HG03064 (cell line): ENCODE measurements around the gene BAIAP2.

Experiments
- ATAC-seq: cut with Tn5 transposase; IDR thresholded peaks from one replicate; pipeline ENCODE4 v1.9.1; 2021; ENCODE audit warnings: low read depth; ENCODE audit not compliant: unreplicated experiment

BAIAP2 gene

DNA sequence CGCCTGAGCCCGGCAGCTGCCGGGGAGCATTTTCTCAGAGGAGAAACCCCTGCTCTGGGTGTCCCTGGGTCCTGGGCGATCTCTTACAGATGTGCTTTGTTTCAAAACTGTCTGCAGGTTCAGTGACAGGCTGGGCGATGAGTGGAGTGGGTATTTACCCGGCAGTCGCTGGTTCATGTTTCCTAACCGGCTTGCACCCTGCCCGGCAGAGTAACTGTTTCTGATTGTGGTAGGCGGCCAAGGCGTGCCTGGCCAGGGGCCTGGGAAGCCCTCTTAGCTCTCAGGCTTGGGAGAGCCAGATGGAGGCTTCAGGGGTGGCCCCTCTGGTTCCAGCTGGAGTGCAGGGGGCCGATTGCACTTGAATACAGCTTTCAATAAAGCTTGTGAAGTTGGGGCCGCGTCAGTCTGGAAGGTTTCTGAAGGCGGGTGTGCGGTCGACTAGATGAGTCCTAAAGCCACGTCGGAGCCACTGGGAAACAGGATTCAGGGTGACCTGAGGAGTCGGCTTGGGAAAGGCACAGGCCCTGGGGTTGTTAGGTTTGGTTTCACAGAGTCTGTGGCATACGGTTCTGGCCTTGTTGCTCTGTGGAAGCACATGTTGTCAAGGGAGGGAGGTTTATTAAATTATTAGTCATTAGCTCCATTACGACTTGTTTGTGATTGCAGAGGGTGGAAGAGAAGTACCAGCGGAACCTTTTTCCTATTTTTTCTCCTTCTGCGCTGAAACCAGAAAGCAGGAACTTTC is 1.4 kb downstream of the BAIAP2 start:
- no peak for ATAC-seq

DNA sequence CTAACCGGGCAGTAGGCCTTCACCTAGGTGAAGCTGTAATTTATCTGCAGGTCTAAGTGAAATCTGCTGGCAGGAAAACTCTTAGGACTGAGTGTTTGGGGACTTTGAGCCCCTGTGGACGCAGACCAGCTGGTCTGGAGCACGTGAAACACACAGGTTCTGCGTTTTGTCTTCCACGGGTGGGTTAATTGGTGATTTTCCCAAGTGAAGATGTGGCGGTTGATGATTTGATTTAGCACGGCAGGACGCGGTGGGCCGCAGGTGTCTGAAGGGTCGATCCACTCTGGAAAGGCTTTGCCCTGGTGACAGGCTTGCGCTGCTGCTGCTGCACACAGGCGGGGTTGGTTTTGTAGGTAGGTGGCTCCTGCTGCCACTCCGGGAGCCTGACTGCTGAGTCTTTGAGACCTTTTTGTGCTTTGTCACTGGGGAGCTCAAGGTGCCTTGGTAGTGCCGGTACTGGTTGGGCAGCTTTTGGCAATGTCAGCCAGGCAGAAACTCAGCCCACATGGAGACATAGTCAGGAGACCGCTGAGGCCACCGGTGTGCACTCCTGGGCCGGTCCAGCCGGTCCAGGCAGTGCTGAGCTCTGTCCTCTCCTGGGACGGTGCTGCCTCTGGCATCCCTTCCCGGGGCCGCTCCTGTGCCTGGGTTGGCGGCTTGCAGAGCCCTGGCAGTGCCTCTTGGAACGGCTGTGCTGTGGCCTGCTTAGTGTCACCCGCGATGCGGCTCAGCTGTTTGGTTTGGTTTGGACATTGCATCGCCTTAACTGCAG is 2.3 kb downstream of the BAIAP2 start:
- ATAC-seq = no peak

- no peak for ATAC-seq
These were observed 3.1 kb downstream of the BAIAP2 start for GRCh38 chr17:81037798-81038733.

- no peak for ATAC-seq
These were observed 4.1 kb downstream of the BAIAP2 start for GRCh38 chr17:81039096-81039495.

- no peak for ATAC-seq
These were observed 5.2 kb downstream of the BAIAP2 start for GRCh38 chr17:81039854-81040758.

- ATAC-seq = no peak
These were observed 5.9 kb downstream of the BAIAP2 start for GRCh38 chr17:81040791-81041337.

DNA sequence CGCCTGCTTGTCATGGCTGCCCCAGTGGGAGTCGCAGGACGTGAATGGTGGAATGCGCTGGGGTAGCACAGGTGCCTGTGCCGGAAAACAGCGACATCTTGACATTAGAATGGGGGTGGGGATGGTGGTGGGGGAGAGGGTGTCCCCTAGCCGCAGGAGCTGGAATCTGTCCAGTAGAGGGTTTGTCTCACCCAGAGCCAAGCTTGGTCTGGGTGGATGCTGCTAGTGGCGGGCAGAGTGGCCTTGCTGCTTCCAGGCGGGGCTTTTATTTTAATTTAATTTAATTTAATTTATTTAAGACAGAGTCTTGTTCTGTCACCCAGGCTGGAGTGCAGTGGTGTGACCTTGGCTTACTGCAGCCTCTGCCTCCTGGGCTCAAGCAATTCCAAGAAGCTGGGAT is 7.7 kb downstream of the BAIAP2 start:
- ATAC-seq = no peak

DNA sequence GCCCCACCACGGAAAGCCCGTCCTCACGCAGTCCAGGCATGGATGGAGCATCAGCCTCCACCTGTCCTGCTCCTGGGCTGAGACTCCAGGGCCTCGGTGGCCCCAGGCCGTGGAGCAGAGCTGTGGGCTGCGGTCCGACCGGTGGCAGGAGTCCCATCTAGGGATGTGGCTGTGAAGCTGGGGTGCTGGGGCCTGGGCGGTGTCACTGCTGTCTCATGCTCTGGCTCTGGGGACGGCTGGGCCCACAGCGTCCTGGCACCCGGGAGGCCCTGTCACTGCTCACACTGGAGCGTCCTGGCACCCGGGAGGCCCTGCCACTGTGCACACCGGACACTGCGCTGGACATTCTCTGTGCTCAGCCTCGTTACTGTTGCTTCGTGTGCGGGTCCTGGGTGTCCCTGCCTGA is 8.4 kb downstream of the BAIAP2 start:
- ATAC-seq = no peak

DNA sequence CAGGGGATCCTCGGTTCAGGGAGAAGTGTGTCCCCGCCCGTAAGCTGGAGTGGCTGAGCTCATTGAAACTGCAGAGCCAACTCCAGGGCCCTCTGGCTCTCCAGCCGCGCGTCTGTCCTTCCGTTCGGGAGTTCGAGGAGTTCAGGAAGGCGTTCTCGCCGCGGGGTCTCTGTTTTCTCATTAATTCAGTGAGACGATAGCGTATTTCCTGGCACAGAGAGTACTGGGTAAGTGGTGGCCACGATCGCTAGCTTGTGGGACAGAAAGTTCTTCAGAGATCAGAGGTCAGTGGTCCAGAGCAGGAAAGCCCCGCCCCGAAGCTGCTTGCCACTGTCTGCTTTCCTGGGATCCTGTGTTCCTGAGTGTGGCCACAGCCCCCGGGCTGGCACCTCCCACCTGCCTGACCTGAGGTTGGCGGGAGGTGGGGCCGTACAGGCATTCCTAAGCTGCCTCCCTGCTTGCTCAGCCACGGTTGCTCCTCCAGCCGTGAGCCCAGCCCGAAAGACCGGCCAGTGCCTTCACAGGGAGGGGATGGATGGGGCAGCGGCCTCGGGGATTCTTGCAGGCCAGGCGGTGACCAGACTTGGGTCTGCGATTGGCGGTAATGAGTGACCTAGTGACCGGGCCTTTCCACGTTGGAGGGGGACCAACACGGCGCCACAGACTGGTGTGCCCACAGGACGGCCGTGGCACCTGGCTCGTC is 8.9 kb downstream of the BAIAP2 start:
- ATAC-seq = no peak

GRCh38 chr17:81044428-81044763 is 9.4 kb downstream of the BAIAP2 start:
- no peak for ATAC-seq

DNA sequence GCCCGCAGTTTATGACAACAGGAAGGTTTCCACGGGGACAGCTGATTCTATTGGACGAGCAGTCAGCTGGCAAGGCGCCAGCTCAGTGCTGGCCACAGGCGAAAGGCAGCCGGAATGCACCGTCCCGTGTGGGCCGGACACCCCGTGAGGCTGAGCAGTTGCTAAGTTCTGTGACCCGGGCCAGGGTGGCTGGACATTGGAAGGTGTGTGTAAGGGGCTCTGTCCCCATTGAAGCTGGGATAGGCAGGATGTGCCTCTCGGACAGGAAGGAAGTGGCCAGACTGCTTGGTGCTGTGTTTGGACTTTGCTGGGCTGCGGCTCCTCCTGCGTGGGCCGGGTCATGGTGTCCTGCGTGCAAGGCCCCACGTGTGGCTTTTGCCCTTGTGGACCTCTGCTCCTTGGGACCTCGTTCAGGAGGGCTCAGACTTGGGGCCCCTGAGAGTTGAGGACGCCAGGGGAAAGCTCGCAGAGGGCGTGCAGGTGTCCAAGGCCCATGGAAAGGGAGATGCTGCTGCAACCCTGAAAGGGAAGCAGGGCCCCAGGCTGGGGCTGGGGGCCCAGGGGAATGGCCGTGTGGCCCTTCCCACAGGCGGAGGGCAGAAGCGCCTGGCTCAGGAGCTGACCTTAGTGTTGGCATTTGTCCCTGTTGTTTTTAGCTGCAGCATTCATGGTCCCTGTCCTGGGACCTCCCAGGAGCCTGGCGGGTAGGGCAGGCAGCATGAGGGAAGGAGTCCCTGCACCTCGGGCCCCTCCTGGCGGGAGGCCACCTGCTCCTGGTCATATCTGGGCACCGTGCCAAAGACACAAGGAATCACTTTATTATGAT is 10.0 kb downstream of the BAIAP2 start:
- no peak for ATAC-seq

GRCh38 chr17:81045590-81046095 is 10.7 kb downstream of the BAIAP2 start:
- ATAC-seq = no peak

DNA sequence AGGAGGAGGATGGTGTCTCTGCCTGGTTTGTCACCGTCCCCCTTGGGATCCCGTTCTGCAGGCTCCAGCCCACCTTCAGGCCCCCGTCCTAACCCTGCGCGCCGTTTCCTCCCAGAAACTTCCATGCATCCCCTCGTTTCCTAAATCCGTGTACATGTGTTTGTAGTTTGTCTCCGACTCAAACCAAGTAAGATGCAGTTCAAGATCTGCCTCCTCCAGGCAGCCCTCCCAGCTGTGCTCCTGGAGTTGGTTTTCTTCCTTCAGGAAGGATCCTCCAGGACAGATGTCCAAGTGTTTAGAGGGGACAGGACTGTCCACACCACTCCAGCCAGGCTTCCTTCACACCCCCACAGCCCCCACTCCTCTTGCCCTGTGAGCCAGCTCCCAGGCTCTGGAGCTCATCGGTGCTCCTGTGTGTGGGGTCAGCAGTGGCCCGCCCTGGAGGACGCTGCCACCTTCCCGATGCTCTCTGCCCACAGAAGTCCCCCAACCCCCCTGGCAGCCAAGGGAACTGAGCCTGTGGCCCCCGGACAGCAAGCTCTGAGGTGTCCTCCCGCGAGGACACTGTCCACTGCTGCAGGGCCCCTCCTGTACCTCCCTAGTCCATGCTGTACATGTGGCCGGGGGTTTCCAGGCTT is 11.3 kb downstream of the BAIAP2 start:
- ATAC-seq = no peak

DNA sequence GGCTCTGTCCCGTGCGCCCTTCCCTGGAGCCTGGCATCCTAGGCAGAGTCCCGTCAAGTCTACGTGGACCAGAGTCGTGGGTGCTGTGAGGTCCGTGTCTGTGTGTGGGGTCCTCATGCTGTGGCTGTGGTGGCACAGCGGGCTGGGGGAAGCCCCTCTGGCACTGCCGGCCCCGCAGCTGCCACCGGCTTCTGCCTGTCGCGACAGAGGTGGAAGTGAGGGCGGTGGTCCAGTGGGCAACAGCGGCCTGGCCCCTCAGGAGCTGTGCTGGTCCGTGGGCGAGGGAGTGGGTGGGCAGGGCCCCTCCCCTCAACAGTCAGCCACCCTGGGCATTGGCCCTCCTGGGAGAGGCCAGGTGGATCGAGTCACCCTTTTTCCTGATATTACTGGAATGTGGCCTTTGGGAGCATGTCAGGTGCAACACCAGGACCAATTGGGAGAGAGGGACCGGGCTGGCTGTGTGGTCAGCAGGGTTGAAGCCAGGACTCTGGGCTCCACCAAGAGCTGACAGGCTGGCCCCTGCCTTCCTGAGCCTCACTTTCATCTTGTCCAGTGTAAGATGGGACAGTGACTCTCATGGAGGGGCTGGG is 11.9 kb downstream of the BAIAP2 start:
- no peak for ATAC-seq

- no peak for ATAC-seq
These were observed 13.9 kb downstream of the BAIAP2 start for GRCh38 chr17:81048827-81049371.

DNA sequence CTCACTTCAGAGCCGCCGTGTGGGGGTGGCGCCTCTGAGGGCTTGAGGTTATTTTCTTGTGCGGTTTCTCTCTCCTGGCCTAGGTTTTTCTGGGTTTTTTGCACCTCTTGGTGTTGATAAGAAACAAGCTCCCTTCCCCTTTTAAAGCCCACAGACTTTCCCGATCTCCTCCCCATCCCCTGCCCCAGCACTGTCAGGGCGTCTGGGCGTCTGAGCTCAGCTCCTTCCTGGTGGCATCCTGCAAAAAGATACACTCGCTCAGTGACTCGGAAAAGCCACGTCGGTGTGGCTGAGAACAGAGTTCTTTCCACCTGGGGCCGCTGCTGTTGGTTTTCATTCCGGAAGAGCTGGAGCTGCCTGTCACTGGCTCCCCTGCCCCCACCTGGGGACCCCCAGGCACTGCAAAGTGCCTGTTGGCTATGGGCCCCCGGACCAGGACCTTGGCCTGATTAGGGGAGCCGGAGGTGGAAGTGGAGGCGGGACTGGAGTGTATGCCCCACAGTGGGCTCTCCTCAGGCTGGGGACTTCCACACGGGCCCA is 14.5 kb downstream of the BAIAP2 start:
- ATAC-seq = no peak
